Measurements from ENCODE around the gene RIPOR2. TPM values are rescaled to one million over a fixed set of nuclear protein-coding genes. Genes with fewer than 3 reads are reported as not detected.

The RIPOR2 gene
- total and polyA plus RNA-seq, 10 of the 15 experiments (the other 5 are each of a cell fraction or from before 2014, with no cell fraction given): 22.2 to 48.2 (median 34.7) TPM

GRCh38 chr6:24906314-24906713 is 29.4 kb downstream of the RIPOR2 start:
- CTCF ChIA-PET: interaction anchor here (1.2 to 4.5 kb wide), 4 partner anchors 13 to 85 kb away, joined by 3 to 22 read pairs (median 10); no protein-coding TSS in a partner anchor
- TF ChIP-seq NFIC (IDR thresholded peaks at IDR 0.05; ENCODE audit: low read depth, low read length) (no peak), ELK1 (IDR thresholded peaks at IDR 0.05; ENCODE audit: low read depth, low read length) (no peak), E2F4 (IDR thresholded peaks at IDR 0.05; ENCODE audit: low read depth, low read length) (no peak), NR2C2 (IDR thresholded peaks at IDR 0.05; ENCODE audit: borderline replicate concordance, control insufficient read depth, insufficient read length, low read depth) (no peak), SMAD5 (IDR thresholded peaks at IDR 0.05; ENCODE audit: low read depth) (no peak), IKZF1 (conservative IDR thresholded peaks at IDR 0.05) (no peak), SMC3 (IDR thresholded peaks at IDR 0.05; ENCODE audit: borderline replicate concordance, low read length) (no peak), PAX8 (IDR thresholded peaks at IDR 0.05) (no peak), IRF3 (IDR thresholded peaks at IDR 0.05) (no peak), NRF1 (conservative IDR thresholded peaks at IDR 0.05; ENCODE audit: low read depth, low read length) (no peak), CHD2 (IDR thresholded peaks at IDR 0.05; ENCODE audit: borderline replicate concordance, low read depth, low read length) (no peak), RAD21 (IDR thresholded peaks at IDR 0.05; ENCODE audit: insufficient read depth, low read depth, low read length) (no peak), POLR2AphosphoS5 (IDR thresholded peaks at IDR 0.05; ENCODE audit: low read length) (no peak), RBBP5 (conservative IDR thresholded peaks at IDR 0.05) (no peak)
- no TSS peak for BruUV-seq (replicated peaks)
- DNase-seq (ENCODE audit: low read depth, low spot score) (no peak), FAIRE-seq (no peak), ATAC-seq (no peak)
- no peaks in the 10 kb centered on the region for H3K27me3 ChIP-seq (replicated peaks in 1 of 2; ENCODE audit: control insufficient read depth in 2 of 2, insufficient read depth in 2 of 2, low read length in 1 of 2)
- H3K9ac ChIP-seq (ENCODE audit: control insufficient read depth, insufficient read depth, low read length): no peak overlapping the region
- RAD21 ChIA-PET (ENCODE audit: unreplicated experiment): interaction anchor here (1.0 to 2.8 kb wide), 2 partner anchors 17 to 85 kb away, joined by 3 to 14 read pairs; no protein-coding TSS in a partner anchor
- in situ Hi-C loops (cut with MboI): no loop called here
- H3K36me3 ChIP-seq (ENCODE audit: control insufficient read depth in 2 of 2, insufficient read depth in 2 of 2, low read length in 1 of 2): no peaks in the 10 kb centered on the region; a peak in 2 of 4 replicates
- SMC1A ChIA-PET (ENCODE audit: uncharacterized antibody, unreplicated experiment): interaction anchor here (1.0 to 10.7 kb wide), 3 partner anchors 15 to 28 kb away, joined by 4 to 201 read pairs (median 5); partner anchors contain the start of gene RIPOR2
- H3K4me2 ChIP-seq (ENCODE audit: control insufficient read depth, insufficient read depth): no peak overlapping the region
- POLR2A ChIA-PET: no interaction called here
- no peaks in the 10 kb centered on the region; the same call in 2 of the 3 replicates for H3K9me3 ChIP-seq (replicated peaks; ENCODE audit: control insufficient read depth, insufficient read depth, low read length)
- no peak overlapping the region for H2AFZ ChIP-seq (ENCODE audit: control insufficient read depth, low read depth, low read length)
- H3K4me3 ChIP-seq: no peak overlapping the region
- H3K27ac ChIP-seq (ENCODE audit: control insufficient read depth, insufficient read depth): no peak overlapping the region
- H3K4me1 ChIP-seq (ENCODE audit: control insufficient read depth, insufficient read depth, low read length): peaks cover 21% of the 10 kb centered on the region
- peaks cover 29% of the 10 kb centered on the region for H3K79me2 ChIP-seq (ENCODE audit: control insufficient read depth, insufficient read depth, low read length)
- H4K20me1 ChIP-seq (ENCODE audit: control insufficient read depth, insufficient read depth): peaks cover 3% of the 10 kb centered on the region; the same call in 1 of the 2 replicates
- intact Hi-C loops (cut with micrococcal nuclease; ENCODE audit: unreplicated experiment): no loop called here
